Activated effector memory CD4-positive, alpha-beta T cell treated with Interleukin-2 at 50 U/mL for 16 hours (primary cell): ENCODE measurements around the gene METTL1.
"Not testable (repeated sequence)": the region's sequence is repeated elsewhere in the genome, so short reads cannot be mapped to it uniquely, and the experiment has no call there.

Experiments
- DNase-seq: peaks from one replicate; pipeline ENCODE4 v3.0.0-alpha.2; 2020

Gene METTL1

DNA sequence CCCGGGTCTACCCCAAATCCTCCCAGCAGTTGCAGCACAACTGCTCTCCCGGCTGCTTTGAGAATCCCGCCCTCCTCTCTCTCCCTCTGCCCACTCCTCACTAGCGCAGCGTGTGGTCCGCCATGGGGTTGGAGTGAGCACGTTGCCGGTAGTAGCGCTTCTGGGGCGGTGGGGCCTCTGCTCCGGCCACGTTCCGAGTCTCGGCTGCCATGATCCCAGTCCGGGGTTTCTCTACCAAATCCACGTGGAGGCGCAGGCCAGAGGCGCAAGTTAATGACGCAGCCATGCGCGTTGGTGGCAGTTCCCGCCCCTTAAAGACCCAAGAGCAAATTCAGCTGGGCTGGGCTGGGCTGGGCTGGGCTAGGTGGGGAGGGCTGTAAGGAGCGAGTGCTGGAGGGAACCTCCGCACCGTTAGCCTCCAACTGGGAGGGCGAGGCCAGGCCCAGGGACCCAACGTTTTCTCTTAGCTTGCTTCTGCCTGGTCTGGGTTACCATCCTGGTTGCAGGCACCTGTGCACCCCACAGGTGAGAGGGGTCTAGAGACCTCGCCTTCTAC lies at the start of gene METTL1:
Gene METTL1 (minus strand): TSS at position 233 of the 556 bp plus-strand sequence. CDS start 22 bp downstream, at position 211.
- DNase-seq = peak; percentile 84

GRCh38 chr12:57821015-57821414 lies 49.1 kb upstream of the METTL1 start:
- not testable (repeated sequence) for DNase-seq

DNA sequence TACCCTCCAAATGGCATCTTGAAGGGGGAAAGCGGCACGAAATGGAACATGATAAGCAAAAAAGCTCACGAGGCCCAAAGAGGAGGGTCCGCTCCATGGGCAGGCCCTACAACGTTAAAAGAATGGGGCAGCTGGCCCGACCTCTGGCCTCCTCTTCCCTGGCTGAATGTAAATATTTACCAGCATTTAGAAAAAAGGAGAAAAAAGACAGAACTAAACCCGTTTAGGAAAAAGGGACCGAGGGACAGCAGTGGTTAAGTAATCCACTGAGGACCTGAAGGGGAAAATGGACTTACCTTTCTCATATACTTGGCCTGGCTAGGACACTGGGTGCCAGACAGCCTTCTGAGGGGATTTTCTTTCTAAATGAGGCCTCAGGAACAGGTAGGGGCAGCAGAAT lies 48.2 kb upstream of the METTL1 start:
- not testable (repeated sequence) for DNase-seq

GRCh38 chr12:57817990-57818331 lies 46.1 kb upstream of the METTL1 start:
- DNase-seq = not testable (repeated sequence)

DNA sequence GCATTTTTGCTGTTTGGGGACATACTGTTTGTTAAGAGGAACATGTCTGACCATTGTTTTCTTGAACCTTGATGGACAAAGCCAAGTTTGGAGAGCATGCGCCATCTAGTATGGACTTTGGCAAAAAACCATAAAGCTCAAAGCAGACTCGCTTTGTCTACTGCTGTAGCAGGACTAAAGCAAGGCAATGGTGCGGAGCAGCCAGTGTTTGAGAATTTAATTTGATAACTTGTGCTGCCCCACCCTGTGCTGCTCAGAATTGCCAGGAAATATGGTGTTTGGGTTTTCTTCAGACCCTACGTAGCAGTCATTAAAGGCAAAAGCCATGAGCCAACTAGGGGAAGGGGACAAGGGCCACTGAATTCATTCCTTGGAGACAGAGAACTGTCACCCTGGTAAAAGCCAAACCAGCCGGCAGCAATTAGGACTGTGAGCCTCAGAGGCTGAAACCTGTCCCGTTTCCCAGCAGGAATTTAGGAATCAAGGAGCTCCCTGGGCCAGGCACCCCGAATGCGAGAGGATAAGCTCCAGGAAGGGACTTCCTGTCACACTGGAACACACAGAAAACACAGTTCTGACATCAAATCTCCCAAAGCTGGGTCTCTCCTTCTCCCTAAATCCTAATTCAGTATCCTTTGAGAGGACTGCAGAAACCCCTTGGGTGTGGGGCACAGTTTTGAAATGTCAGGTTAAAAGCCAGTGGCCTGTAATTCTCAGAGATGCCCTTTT lies 45.5 kb upstream of the METTL1 start:
- no peak for DNase-seq

- no peak for DNase-seq
Measured at GRCh38 chr12:57816855-57817151, 44.9 kb upstream of the METTL1 start.

GRCh38 chr12:57816001-57816854 lies 44.3 kb upstream of the METTL1 start:
- DNase-seq = no peak

GRCh38 chr12:57815177-57816000 lies 43.5 kb upstream of the METTL1 start:
- no peak for DNase-seq

DNA sequence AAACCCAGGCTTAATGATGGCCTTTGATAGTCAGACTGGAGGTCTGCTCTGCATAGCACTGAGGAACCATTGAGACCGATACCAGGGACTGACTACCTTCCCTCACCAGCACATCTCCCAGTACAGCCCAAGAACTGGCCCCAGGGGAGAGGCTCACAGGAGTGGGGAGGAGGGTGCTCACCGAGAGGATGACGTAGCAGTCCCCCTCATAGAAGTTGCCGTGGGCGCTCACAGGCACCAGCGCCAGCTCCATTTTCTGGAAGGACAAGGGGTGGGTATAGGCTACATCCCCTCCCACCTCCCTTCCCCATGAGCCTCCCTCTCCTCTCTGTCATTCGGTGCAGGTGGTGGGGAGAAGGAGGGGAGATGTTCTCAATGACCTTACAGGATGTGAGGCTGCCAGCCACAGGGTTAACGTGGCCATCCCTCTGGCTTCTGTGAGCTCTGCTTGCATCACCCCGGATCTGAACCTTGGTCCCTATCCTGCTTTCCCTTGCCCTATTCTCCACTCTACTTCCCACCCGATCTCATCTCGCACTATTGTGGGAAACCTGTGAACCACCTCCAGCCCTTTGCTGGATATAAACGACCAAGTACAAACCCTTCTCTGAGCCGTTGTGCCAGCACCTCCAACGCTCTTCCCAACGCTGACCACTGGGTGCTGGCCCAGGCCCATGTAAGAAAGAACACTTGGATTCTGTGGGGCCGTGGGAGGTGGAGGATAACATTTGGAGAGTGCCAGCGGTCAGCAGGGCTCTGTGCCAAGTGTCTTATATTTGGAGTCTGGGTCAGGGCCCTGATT lies 42.3 kb upstream of the METTL1 start:
- no peak for DNase-seq

- DNase-seq = no peak
Measured at GRCh38 chr12:57813111-57813970, 41.4 kb upstream of the METTL1 start.

DNA sequence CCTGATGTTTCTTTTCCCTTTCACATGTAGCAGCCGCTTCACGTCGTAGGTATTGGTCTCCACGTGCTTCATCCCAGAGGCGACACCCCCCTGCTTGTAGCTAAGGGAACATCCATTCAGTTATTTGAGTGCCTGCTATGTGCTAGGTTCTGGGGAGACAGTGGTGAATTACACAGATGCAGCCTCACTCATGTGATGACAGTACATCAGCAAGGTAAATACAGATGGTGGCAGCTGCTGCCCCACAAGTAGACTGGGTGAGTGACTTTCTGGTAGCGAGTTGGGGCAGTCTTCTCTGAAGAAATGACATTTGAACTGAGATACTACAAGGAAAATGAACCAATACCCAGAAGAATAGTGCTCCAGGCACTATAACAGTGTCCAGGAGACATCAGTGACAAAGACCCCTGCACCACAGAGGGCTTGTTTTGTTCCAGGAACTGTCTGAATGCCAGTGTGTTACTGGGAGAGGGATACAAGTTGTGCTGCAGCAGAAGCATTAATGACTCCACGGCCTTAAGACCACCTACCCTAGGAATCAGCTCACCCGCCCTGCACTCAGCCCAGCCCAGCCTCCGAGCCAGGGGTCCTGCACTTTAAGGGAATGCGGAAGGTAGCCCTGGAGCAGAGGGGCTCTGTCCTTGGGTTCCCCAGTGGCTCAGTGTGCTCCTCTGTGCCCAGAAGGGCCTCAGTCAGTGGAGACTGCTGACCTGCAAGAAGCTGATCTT lies 39.3 kb upstream of the METTL1 start:
- no peak for DNase-seq

GRCh38 chr12:57810450-57810849 lies 38.5 kb upstream of the METTL1 start:
- no peak for DNase-seq

DNA sequence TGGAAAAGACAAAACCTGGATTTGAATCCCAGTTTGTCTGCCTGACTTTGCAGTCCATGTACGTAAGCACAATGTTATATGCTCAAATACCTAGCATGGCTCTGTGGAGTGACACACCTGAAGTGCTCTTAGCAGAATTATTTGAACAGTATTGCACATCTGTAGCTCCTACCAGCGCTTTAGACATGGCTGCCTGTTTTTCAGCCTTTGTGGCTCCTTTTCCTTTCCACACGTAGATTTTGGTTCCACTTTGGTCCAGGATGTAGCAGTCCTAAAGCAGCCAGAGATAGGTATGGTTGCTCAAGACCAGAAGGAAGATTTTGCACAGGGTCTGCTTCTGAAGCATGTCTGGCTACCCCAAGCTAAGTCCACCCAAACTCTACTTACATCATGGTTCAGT lies 37.5 kb upstream of the METTL1 start:
- DNase-seq = no peak

GRCh38 chr12:57808351-57808750 lies 36.4 kb upstream of the METTL1 start:
- no peak for DNase-seq

- DNase-seq = no peak
Measured at GRCh38 chr12:57807285-57807684, 35.4 kb upstream of the METTL1 start.

- DNase-seq = no peak
Measured at GRCh38 chr12:57806677-57807076, 34.8 kb upstream of the METTL1 start.

- DNase-seq = peak; percentile 8
Measured at GRCh38 chr12:57803319-57803893, 31.5 kb upstream of the METTL1 start.

- DNase-seq = no peak
Measured at GRCh38 chr12:57802607-57803006, 30.7 kb upstream of the METTL1 start.

DNA sequence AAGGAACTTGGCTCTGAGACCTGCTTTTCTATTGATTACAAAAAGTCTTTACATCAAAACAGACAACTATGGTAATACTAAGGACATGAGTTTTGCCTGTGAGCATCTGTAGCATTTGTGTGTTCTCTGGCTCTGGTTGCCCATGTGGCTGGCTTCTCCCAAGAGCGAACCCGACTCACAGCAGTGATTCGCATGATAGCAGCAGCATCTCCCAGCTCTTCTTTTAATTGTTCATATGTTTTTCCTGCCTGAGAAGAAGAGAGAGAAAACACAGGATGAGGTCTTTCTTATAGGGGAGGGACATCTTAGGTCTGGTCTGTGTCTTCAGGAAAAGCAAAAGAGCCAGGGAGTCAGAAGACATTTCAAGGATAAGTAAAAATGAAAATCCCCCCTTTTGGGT lies 29.1 kb upstream of the METTL1 start:
- no peak for DNase-seq

GRCh38 chr12:57797933-57798332 lies 26.0 kb upstream of the METTL1 start:
- no peak for DNase-seq
